ENCODE results near the gene CFAP20DC.

DNA sequence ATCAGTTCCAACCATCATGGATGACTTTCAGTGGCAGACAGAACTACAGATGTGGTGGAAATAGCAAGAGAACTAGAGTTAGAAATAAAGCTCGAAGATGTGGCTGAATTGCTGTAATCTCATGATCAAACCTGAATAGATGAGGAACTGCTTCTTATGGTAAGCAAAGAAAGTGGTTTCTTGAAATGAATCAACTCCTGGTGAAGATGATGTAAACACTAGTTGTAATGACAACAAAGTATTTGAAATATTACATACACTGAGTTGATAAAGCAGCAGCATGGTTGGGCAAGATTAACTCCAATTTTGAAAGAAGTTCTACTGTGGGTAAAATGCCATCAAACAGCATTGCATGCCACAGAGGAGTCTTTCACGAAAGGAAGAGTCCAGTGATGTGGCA is 251.5 kb downstream of the CFAP20DC start:
- TF ChIP-seq POLR2AphosphoS5 (IDR thresholded peaks at IDR 0.05; ENCODE audit: low read depth, low read length), result no peak
- TF ChIP-seq YY1 (IDR thresholded peaks at IDR 0.05; ENCODE audit: low read depth, low read length), result no peak
- TF ChIP-seq GTF2F1 (IDR thresholded peaks at IDR 0.05; ENCODE audit: borderline replicate concordance, low read depth, low read length), result no peak
- TF ChIP-seq CTCF (IDR thresholded peaks at IDR 0.05; ENCODE audit: control extremely low read depth in 1 of 3, insufficient read depth in 1 of 3, low read depth in 1 of 3, low read length in 3 of 3), result no peak
- TF ChIP-seq POLR2A (IDR thresholded peaks at IDR 0.05; ENCODE audit: control extremely low read depth in 1 of 2, low read depth in 2 of 2, low read length in 2 of 2), result no peak
- TF ChIP-seq TAF1 (IDR thresholded peaks at IDR 0.05; ENCODE audit: low read depth, low read length), result no peak
- TF ChIP-seq, protein P1, sequence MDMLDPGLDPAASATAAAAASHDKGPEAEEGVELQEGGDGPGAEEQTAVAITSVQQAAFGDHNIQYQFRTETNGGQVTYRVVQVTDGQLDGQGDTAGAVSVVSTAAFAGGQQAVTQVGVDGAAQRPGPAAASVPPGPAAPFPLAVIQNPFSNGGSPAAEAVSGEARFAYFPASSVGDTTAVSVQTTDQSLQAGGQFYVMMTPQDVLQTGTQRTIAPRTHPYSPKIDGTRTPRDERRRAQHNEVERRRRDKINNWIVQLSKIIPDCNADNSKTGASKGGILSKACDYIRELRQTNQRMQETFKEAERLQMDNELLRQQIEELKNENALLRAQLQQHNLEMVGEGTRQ (IDR thresholded peaks at IDR 0.05; ENCODE audit: low read length), result no peak
- no peak for TF ChIP-seq ATF2 (IDR thresholded peaks at IDR 0.05; ENCODE audit: low read length)
- TF ChIP-seq MAFK (IDR thresholded peaks at IDR 0.05; ENCODE audit: low read depth, low read length), result no peak
- no peak for TF ChIP-seq EZH2 (IDR thresholded peaks at IDR 0.05; ENCODE audit: low read depth, low read length, severe bottlenecking)
- no peak for TF ChIP-seq RFX5 (IDR thresholded peaks at IDR 0.05; ENCODE audit: borderline replicate concordance, low read depth, low read length)

Data from H1 (cell line).